Naive thymus-derived CD8-positive, alpha-beta T cell (primary cell): ENCODE results near the gene ME1. TPM values are rescaled to one million over a fixed set of nuclear protein-coding genes. Genes with fewer than 3 reads are reported as not detected.
"Not testable (repeated sequence)": the region's sequence is repeated elsewhere in the genome, so short reads cannot be mapped to it uniquely, and the experiment has no call there.

Experiments used
- ATAC-seq, 2 donors: fragments of 150-1000 bp; cut with Tn5 transposase in 1 of 2; sonication (Bioruptor Pico), chemical (Tn5 transposase) in 1 of 2; 1 replicate in 1 of 2; 2 replicates in 1 of 2; pipeline ENCODE4 v1.10.0; 2021; ENCODE audit warnings: mild to moderate bottlenecking in 2 of 2, moderate library complexity in 2 of 2
- POLR2A ChIA-PET: fragments of 350-600 bp; sonication (Branson Sonifier 250); formaldehyde crosslinking; loops from one replicate; lab custom pipeline; 2021; ENCODE audit warnings: antibody characterized with exemption; lab: Charles Lee
- DNase-seq, 10 donors: peaks; one replicate each; pipeline versions ENCODE4 v3.0.0 to v3.0.0-alpha.2; 2020 to 2022
- H3K27ac Mint-ChIP-seq, 10 donors: one replicate each; pipeline ENCODE4 v1.8.0; 2020 to 2022; ENCODE audit warnings: mild to moderate bottlenecking in 10 of 10, mixed read lengths in 10 of 10, moderate library complexity in 4 of 10, inconsistent platforms in 1 of 10
- H3K27me3 Mint-ChIP-seq, 5 donors: one replicate each; pipeline ENCODE4 v1.8.0; 2021 to 2022; ENCODE audit warnings: mixed read lengths in 5 of 5
- H3K36me3 Mint-ChIP-seq, 3 donors: one replicate each; pipeline ENCODE4 v1.8.0; 2020 to 2022; ENCODE audit warnings: mixed read lengths in 3 of 3, mild to moderate bottlenecking in 2 of 3, inconsistent platforms in 1 of 3
- H3K4me1 Mint-ChIP-seq, 4 donors: one replicate each; pipeline ENCODE4 v1.8.0; 2021 to 2022; ENCODE audit warnings: mixed read lengths in 4 of 4
- H3K4me3 Mint-ChIP-seq, 10 donors: one replicate each; pipeline ENCODE4 v1.8.0; 2020 to 2022; ENCODE audit warnings: mild to moderate bottlenecking in 10 of 10, mixed read lengths in 10 of 10, moderate library complexity in 6 of 10, inconsistent platforms in 1 of 10
- H3K9me3 Mint-ChIP-seq, 9 donors: one replicate each; pipeline ENCODE4 v1.8.0; 2020 to 2022; ENCODE audit warnings: mixed read lengths in 9 of 9, mild to moderate bottlenecking in 3 of 9, inconsistent platforms in 1 of 9, moderate library complexity in 1 of 9
- polyA plus RNA-seq, 3 donors: library from polyadenylated mRNA; unstranded; fragments of 300-500 nt; fragmentation: Illumina TruSeq; gene quantifications; one replicate each; pipeline ENCODE4 v1.2.3, GENCODE V29; 2021
- total RNA-seq, 8 experiments: library from RNA in 2 of 8; stranded (reverse) in 2 of 8; gene quantifications; one replicate each; pipeline ENCODE4 v1.2.3 and lab custom pipeline; 2021 to 2026

The ME1 gene
- total and polyA plus RNA-seq, 5 experiments from 2014 or later, result 0.11 TPM; not detected in 4

DNA sequence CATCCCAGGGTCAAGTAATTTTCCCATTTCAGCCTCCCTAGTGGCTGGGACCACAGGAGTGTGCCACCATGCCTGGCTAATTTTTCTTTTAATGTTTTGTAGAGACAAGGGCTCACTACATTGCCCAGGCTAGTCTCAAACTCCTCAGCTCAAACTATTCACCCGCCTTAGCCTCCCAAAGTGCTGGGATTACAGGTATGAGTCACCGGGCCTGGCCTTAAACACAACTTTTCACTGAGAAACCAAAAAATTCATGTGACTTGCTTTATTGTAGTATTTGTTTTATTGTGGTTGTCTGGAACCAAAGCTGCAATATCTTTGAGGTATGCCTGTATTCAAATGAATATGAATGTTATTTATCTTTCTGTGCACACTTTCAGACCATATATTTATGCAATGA, 165.5 kb downstream of the ME1 start:
- peaks cover 2 to 17% (median 4%) of the 10 kb centered on the region in 5 donors for H3K27me3 Mint-ChIP-seq
- H3K36me3 Mint-ChIP-seq, result no peaks in the 10 kb centered on the region
- peaks cover 0 to 5% (median 0%) of the 10 kb centered on the region in 9 donors for H3K9me3 Mint-ChIP-seq
- ATAC-seq, result no peak
- H3K4me3 Mint-ChIP-seq, result no peak overlapping the region
- no peak for DNase-seq
- H3K4me1 Mint-ChIP-seq, result no peaks in the 10 kb centered on the region
- H3K27ac Mint-ChIP-seq, result no peak overlapping the region
- POLR2A ChIA-PET, result no interaction called here

DNA sequence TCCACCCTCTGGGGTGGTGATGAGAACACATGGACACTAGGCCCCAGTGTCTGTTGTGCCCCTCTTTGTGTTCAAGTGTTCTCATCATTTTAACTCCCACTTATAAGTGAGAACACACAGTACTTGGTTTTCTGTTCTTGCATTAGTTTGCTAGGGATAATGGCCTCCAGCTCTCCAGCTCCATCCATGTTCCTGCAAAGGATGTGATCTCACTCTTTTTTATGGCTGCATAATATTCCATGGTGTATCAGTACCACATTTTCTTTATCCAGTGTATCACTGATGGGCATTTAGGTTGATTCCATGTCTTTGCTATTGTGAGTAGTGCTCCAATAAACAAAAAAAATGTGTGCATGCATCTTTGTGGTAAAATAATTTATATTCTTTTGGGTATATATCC, 170.3 kb downstream of the ME1 start:
- Mint-ChIP-seq H3K9me3 (peaks cover 0 to 5% (median 0%) of the 10 kb centered on the region in 9 donors), H3K36me3 (no peaks in the 10 kb centered on the region), H3K4me1 (no peaks in the 10 kb centered on the region), H3K27ac (no peak overlapping the region), H3K27me3 (peaks cover 0 to 15% (median 4%) of the 10 kb centered on the region in 5 donors), H3K4me3 (no peak overlapping the region)
- POLR2A ChIA-PET, result no interaction called here
- ATAC-seq, result no peak
- no peak for DNase-seq

DNA sequence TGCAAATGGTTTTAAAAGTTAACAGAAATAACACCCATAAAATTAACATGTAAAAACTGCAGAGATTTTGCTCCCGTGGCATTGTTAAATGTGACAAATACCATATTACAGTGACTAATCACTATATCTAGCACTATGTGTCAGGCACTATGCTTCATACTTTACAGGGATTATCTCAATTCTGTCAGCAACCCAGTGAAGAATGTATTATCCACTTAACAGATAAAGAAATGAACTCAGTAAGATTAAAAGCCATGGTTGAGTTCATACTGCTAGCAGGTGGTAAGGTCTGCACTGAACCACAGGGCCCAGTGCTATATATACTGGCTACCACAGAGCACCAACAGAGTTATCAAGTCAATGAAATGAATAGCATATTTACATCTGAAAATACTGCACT, 172.3 kb downstream of the ME1 start:
- Mint-ChIP-seq H3K36me3 (no peaks in the 10 kb centered on the region), H3K4me3 (no peak overlapping the region), H3K27me3 (peaks cover 0 to 15% (median 5%) of the 10 kb centered on the region in 5 donors), H3K27ac (no peak overlapping the region), H3K9me3 (peaks cover 0 to 5% (median 0%) of the 10 kb centered on the region in 9 donors), H3K4me1 (no peaks in the 10 kb centered on the region)
- DNase-seq (no peak), ATAC-seq (no peak)
- POLR2A ChIA-PET, result no interaction called here

DNA sequence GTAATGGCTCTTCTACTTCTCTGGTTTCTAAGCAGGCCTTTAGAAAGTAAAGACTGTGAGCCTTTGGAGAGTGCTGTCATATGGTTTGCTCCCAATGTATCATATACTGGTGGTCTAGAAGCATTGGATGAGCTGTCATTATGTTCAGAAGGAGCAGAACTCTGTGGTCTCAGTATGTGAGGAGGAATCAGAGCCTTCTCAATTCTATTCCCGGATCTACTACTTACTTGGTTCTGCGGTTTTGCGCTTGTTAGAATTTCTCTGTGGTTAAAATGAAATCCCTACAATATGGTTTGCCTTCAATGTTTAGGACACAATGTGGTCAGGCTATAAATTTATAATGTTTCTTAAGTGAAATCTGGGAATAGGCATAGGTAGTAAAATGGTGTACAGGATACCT, 173.1 kb downstream of the ME1 start:
- POLR2A ChIA-PET, result no interaction called here
- Mint-ChIP-seq H3K9me3 (peaks cover 0 to 5% (median 0%) of the 10 kb centered on the region in 9 donors), H3K4me1 (no peaks in the 10 kb centered on the region), H3K27me3 (peaks cover 0 to 15% (median 5%) of the 10 kb centered on the region in 5 donors), H3K36me3 (no peaks in the 10 kb centered on the region), H3K27ac (no peak overlapping the region), H3K4me3 (no peak overlapping the region)
- DNase-seq (no peak), ATAC-seq (no peak)

DNA sequence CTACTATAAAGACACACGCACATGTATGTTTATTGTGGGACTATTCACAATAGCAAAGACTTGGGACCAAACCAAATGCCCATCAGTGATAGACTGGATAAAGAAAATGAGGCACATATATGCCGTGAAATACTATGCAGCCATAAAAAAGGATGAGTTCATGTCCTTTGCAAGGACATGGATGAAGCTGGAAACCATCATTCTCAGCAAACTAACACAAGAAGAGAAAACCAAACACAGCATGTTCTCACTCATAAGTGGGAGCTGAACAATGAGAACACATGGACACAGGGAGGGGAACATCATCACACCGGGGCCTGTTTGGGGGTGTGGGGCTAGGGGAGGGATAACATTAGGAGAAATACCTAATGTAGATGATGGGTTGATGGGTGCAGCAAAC, 174.1 kb downstream of the ME1 start:
- H3K27ac Mint-ChIP-seq, H3K4me3 Mint-ChIP-seq: not testable (repeated sequence)

DNA sequence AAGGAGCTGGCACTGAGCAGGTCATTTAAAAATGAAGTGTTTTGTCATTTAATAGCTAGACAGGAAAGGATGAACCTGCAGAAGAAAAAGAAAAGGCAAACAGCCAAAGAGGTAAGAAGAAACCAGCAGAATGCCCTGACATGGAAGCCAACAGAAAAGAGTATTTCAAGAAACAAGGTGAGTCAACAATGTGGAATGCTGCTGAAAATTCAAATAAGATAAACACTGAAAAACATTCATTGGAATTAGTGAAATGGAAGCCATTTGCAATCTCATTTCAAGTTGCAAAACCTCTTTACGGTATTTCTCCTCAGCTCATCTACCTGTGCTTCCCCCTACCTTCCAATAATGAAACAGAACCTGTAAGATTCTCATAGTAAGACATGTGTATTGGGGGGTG, 178.1 kb downstream of the ME1 start:
- Mint-ChIP-seq H3K4me3 (no peak overlapping the region), H3K4me1 (no peaks in the 10 kb centered on the region), H3K27me3 (peaks cover 7 to 17% (median 13%) of the 10 kb centered on the region in 5 donors), H3K27ac (no peak overlapping the region), H3K36me3 (no peaks in the 10 kb centered on the region), H3K9me3 (no peaks in the 10 kb centered on the region)
- POLR2A ChIA-PET, result no interaction called here
- DNase-seq (no peak), ATAC-seq (no peak)

More for the DNA sequence above, 174.1 kb downstream of the ME1 start:
- H3K36me3 Mint-ChIP-seq, POLR2A ChIA-PET, ATAC-seq, DNase-seq, H3K4me1 Mint-ChIP-seq, H3K9me3 Mint-ChIP-seq: not testable (repeated sequence)
- peaks cover 3 to 23% (median 8%) of the 10 kb centered on the region in 5 donors for H3K27me3 Mint-ChIP-seq

DNA sequence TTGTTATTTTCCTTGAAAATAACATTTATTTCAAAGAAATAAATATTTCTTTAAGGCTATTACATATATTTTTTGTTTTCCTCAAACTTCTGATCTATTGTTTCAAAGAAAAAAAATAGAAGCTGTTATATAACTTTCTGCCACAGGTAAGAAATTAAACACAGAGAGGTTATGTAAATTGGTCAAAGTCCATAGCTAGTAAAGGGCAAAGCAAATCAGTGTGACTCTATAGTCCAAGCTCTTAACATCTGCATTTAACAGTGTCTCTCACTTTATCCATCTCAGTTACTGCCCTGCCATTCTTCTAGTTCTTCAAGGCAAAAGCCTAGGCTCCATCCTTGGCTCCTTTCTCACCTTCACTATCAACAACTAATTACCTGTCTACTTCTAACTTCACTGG, 180.6 kb downstream of the ME1 start:
- ATAC-seq (no peak), DNase-seq (no peak)
- Mint-ChIP-seq H3K4me1 (no peaks in the 10 kb centered on the region), H3K27ac (no peak overlapping the region), H3K27me3 (peaks cover 7 to 17% (median 10%) of the 10 kb centered on the region in 5 donors), H3K36me3 (no peaks in the 10 kb centered on the region), H3K9me3 (no peaks in the 10 kb centered on the region), H3K4me3 (no peak overlapping the region)
- POLR2A ChIA-PET, result no interaction called here

DNA sequence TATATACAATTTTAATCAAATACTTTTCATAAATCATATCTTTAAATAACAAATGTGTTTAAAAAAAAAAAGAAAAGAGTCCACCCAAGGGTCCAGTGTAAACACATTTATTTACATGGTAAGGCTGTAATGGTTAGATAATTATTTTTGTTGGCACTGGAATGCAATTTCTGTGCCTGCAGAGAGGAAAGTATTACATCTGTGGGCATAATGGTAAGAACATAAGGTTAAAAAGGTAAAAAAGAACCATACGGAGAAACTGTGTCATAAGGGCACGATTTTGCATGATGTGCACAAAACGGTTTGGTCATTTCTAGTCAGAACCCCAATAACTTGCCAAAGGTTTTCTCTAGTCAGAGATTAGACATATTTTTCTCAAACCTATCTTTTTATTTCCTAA, 183.4 kb downstream of the ME1 start:
- POLR2A ChIA-PET, result no interaction called here
- ATAC-seq (no peak), DNase-seq (no peak)
- Mint-ChIP-seq H3K27me3 (peaks cover 11 to 30% (median 17%) of the 10 kb centered on the region in 5 donors), H3K4me1 (no peaks in the 10 kb centered on the region), H3K36me3 (no peaks in the 10 kb centered on the region), H3K4me3 (no peak overlapping the region), H3K27ac (no peak overlapping the region), H3K9me3 (no peaks in the 10 kb centered on the region)

DNA sequence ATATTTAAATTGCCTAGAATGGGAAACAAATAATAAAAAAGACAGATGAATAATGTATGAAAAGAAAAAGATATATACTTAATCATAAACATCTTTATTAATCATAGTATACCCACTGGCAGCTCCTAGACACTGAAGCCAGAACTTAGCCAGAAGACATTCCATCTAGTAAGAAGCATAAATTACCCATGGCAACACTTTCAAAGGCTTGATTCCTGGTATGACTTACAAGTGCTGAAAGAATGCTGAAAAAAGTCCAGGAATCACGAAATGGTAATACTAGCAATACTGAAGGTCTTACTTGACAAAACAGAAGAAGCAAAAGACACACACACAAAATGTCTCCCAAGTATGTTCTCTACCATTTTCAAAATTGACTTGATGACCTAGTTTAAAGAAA, 199.7 kb downstream of the ME1 start:
- Mint-ChIP-seq H3K36me3 (no peaks in the 10 kb centered on the region), H3K27me3 (peaks cover 7 to 18% (median 11%) of the 10 kb centered on the region in 5 donors)

DNA sequence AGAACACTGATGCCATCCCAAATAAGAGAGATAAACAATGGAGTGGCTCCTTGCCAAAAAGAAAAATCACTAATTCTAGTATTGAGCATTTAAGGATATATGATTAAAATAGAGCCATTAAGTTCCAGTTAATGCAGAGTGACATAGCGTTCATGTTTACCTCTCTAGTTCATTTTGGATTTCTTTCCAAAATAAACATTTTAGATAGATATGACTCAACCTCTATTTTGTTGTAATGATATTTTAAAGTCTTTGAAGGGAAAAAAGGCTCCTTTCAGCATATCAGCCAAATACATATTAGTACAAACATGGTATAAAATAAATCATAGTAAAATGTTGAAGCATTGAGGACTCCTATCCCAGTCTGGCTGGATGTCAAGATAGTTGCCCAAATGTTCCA, 204.3 kb downstream of the ME1 start:
- POLR2A ChIA-PET, result no interaction called here
- DNase-seq (no peak), ATAC-seq (no peak)
- Mint-ChIP-seq H3K27ac (no peak overlapping the region), H3K9me3 (no peaks in the 10 kb centered on the region), H3K4me1 (no peaks in the 10 kb centered on the region), H3K36me3 (no peaks in the 10 kb centered on the region), H3K27me3 (peaks cover 0 to 7% (median 1%) of the 10 kb centered on the region in 5 donors), H3K4me3 (no peak overlapping the region)

More for the DNA sequence above, 199.7 kb downstream of the ME1 start:
- H3K4me3 Mint-ChIP-seq, result no peak overlapping the region
- DNase-seq, result no peak
- ATAC-seq, result no peak
- no peaks in the 10 kb centered on the region for H3K9me3 Mint-ChIP-seq
- POLR2A ChIA-PET, result no interaction called here
- H3K27ac Mint-ChIP-seq, result no peak overlapping the region
- H3K4me1 Mint-ChIP-seq, result no peaks in the 10 kb centered on the region

DNA sequence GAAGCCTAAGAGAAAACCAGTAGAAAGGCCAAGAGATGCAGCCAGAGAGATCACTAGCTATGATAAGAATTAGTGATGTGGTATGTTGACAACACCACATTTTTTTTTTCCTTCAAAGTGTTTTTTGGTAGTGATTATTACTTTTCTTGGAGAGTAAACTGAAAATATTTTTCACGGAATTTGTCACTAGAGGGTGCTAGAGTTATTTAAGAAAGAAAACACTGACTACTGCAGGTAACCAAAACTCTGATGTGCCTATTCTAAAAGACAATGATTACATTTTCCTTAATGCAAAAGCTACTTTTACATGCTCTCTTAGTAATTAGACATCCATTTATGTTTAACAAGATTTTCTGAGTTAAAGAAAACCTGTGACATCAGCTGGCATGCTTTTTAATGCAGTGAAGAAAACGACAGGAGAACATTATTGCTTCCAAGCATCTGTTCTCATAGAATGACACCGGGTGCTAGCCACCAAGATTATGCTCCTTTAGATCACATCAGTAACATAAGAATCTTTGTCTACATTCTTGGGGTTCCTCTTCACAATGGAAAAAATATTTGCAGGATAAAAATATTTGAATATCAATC, 208.9 kb downstream of the ME1 start:
- Mint-ChIP-seq H3K4me3 (no peak overlapping the region), H3K9me3 (no peaks in the 10 kb centered on the region), H3K27ac (no peak overlapping the region), H3K36me3 (no peaks in the 10 kb centered on the region), H3K4me1 (no peaks in the 10 kb centered on the region), H3K27me3 (peaks cover 0 to 5% (median 0%) of the 10 kb centered on the region in 5 donors)
- POLR2A ChIA-PET, result no interaction called here
- ATAC-seq (no peak), DNase-seq (peak in 3 of 10 donors; percentile 18 to 30 (median 20))

DNA sequence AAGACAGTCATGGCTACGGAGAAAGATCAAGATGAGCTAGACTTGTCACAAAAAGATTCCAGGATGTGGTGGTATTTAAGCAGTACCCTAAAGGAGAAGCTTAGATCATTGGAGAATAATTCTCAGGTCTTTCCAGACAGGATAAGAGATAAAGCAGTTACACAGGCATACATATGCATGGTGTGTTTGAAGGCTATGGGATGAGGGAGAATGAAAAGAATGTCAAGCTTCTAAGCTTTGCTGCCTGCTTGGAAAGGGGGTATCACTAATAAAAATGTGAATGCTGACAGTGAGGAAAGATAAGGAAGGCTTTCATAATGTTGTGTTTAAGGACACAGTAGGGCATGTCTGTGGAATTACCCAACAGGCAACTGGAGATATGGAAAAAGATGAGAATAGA, 209.6 kb downstream of the ME1 start:
- Mint-ChIP-seq H3K27me3 (peaks cover 0 to 5% (median 0%) of the 10 kb centered on the region in 5 donors), H3K27ac (no peak overlapping the region), H3K36me3 (no peaks in the 10 kb centered on the region)

DNA sequence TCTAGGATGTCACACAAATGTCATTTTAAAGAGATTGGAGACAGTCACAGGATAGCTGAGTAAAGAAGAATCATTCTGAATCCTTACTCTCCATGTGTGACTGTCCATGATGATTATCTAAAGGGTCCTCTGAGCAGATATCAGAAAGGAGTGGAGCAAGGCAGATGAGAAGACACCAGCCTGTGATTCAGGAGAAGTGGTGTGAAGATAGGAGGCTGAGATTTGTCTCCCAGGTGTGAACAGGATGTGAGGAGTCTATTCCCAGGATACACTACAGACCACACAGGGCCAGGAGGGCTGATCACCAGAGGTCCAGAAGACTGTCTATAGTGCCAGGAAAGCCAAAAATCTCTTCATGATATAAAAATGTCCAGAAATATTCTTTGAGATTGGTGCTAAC, 210.7 kb downstream of the ME1 start:
- H3K27me3 Mint-ChIP-seq, result peaks cover 0 to 5% (median 0%) of the 10 kb centered on the region in 5 donors
- H3K4me1 Mint-ChIP-seq, result no peaks in the 10 kb centered on the region
- no peaks in the 10 kb centered on the region for H3K36me3 Mint-ChIP-seq
- no peak for ATAC-seq
- DNase-seq, result no peak
- no peak overlapping the region for H3K4me3 Mint-ChIP-seq
- no peak overlapping the region for H3K27ac Mint-ChIP-seq
- POLR2A ChIA-PET, result no interaction called here
- no peaks in the 10 kb centered on the region for H3K9me3 Mint-ChIP-seq

More for the DNA sequence above, 209.6 kb downstream of the ME1 start:
- Mint-ChIP-seq H3K4me1 (no peaks in the 10 kb centered on the region), H3K9me3 (no peaks in the 10 kb centered on the region), H3K4me3 (no peak overlapping the region)
- no peak for ATAC-seq
- POLR2A ChIA-PET, result no interaction called here
- DNase-seq, result no peak

DNA sequence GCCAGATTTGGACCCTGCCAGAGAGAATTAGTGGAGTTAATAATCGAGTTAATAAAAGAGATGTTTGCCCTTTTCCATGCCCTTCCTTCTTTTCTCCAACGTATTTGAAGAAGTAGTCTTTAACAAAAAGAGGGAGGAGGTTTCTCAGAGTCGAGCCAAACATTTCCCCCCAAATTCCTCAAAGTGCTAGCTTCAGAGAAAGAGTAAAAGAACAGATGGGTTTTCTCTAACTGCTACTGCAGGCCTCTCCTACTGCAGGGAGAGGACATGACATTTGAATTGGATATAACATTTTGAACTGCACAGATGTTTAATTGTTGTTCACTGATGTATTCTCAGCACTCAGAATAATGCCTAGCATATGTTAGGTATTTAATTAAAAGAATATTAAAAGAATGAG, 212.2 kb downstream of the ME1 start:
- Mint-ChIP-seq H3K27me3 (peaks cover 0 to 5% (median 0%) of the 10 kb centered on the region in 5 donors), H3K9me3 (no peaks in the 10 kb centered on the region), H3K4me1 (no peaks in the 10 kb centered on the region), H3K4me3 (no peak overlapping the region), H3K27ac (no peak overlapping the region), H3K36me3 (no peaks in the 10 kb centered on the region)
- DNase-seq, result no peak
- POLR2A ChIA-PET, result no interaction called here
- no peak for ATAC-seq
